MM.1S (cell line): Measurements from ENCODE around the gene PLAC1.

Experiments used
- CTCF ChIP-seq: fragments of 300-600 bp; sonication (generic); IDR thresholded peaks from 2 replicates; pipeline ENCODE4 v1.5.1; 2016; ENCODE audit warnings: antibody characterized with exemption, low read length, mixed read lengths
- EZH2 ChIP-seq: fragments of 300-600 bp; sonication (generic); optimal IDR thresholded peaks from 2 replicates; pipeline ENCODE3; 2017; ENCODE audit warnings: low read depth, mild to moderate bottlenecking, antibody characterized with exemption, low read length, mixed read lengths
- EZH2phosphoT487 ChIP-seq: fragments of 300-600 bp; sonication (generic); IDR thresholded peaks from 2 replicates; pipeline ENCODE4 v1.6.1; 2018; ENCODE audit warnings: antibody characterized with exemption, low read length

- no peak for TF ChIP-seq CTCF
- TF ChIP-seq EZH2phosphoT487 = no peak
- no peak for TF ChIP-seq EZH2
Measured at GRCh38 chrX:134604701-134605311, 53.5 kb downstream of the PLAC1 start.
